Fibroblast of skin of abdomen (primary cell): ENCODE measurements around the gene FAM98B. TPM values are rescaled to one million over a fixed set of nuclear protein-coding genes. Genes with fewer than 3 reads are reported as not detected.
"Not testable (repeated sequence)": the region's sequence is repeated elsewhere in the genome, so short reads cannot be mapped to it uniquely, and the experiment has no call there.

Source experiments
- DNase-seq: peaks from one replicate; pipeline ENCODE4 v3.0.0-alpha.2; 2013
- polyA plus RNA-seq, 2 experiments: library from polyadenylated mRNA; unstranded; fragments of 120-200 nt; gene quantifications; one replicate each; pipeline ENCODE4 v1.2.1, GENCODE V29; 2013; ENCODE audit not compliant: insufficient read length in 2 of 2

The FAM98B gene
- polyA plus RNA-seq (2013, experiment 1 of 2; ENCODE audit: insufficient read length) = 40.9 TPM
- 47.8 TPM for polyA plus RNA-seq (2013, experiment 2 of 2; ENCODE audit: insufficient read length)

- DNase-seq = peak; percentile 87
Measured at GRCh38 chr15:38453971-38454695, at the start of gene FAM98B. Gene FAM98B (plus strand): TSS chr15:38454127. CDS start chr15:38454162, 35 bp downstream.

GRCh38 chr15:38406436-38406835 is 47.5 kb upstream of the FAM98B start:
- peak; percentile 51 for DNase-seq

- peak; percentile 62 for DNase-seq
Measured at GRCh38 chr15:38408576-38408975, 45.4 kb upstream of the FAM98B start.

- no peak for DNase-seq
Measured at GRCh38 chr15:38411902-38412301, 42.0 kb upstream of the FAM98B start.

GRCh38 chr15:38412466-38412865 is 41.5 kb upstream of the FAM98B start:
- DNase-seq = no peak

- DNase-seq = peak; percentile 75
Measured at GRCh38 chr15:38414357-38414756, 39.6 kb upstream of the FAM98B start.

GRCh38 chr15:38421069-38421690 is 32.7 kb upstream of the FAM98B start:
- DNase-seq = peak; percentile 5

GRCh38 chr15:38424101-38424552 is 29.8 kb upstream of the FAM98B start:
- DNase-seq = no peak

GRCh38 chr15:38425269-38425668 is 28.7 kb upstream of the FAM98B start:
- DNase-seq = no peak

GRCh38 chr15:38427380-38427779 is 26.5 kb upstream of the FAM98B start:
- no peak for DNase-seq

- DNase-seq = no peak
Measured at GRCh38 chr15:38430106-38430760, 23.7 kb upstream of the FAM98B start.

GRCh38 chr15:38436993-38437392 is 16.9 kb upstream of the FAM98B start:
- no peak for DNase-seq

- DNase-seq = not testable (repeated sequence)
Measured at GRCh38 chr15:38437603-38438002, 16.3 kb upstream of the FAM98B start.

GRCh38 chr15:38438031-38438986 is 15.6 kb upstream of the FAM98B start:
- DNase-seq = peak; percentile 13

GRCh38 chr15:38440353-38441129 is 13.4 kb upstream of the FAM98B start:
- peak; percentile 54 for DNase-seq

- no peak for DNase-seq
Measured at GRCh38 chr15:38441130-38441519, 12.8 kb upstream of the FAM98B start.

GRCh38 chr15:38454696-38455090 is 766 bp downstream of the FAM98B start:
- no peak for DNase-seq

GRCh38 chr15:38455092-38455491 is 1.2 kb downstream of the FAM98B start:
- DNase-seq = no peak

- DNase-seq = no peak
Measured at GRCh38 chr15:38458646-38459045, 4.7 kb downstream of the FAM98B start.

GRCh38 chr15:38459480-38459879 is 5.6 kb downstream of the FAM98B start:
- no peak for DNase-seq

- DNase-seq = no peak
Measured at GRCh38 chr15:38460543-38460942, 6.6 kb downstream of the FAM98B start.
